GM21526 (cell line): ENCODE measurements around the gene CYB561D1.
A peak's percentile ranks its signal among the peaks of the same experiment; 100 is the strongest.

Source experiments
- ATAC-seq: cut with Tn5 transposase; IDR thresholded peaks from one replicate; pipeline ENCODE4 v1.9.1; 2021; ENCODE audit warnings: moderate library complexity; ENCODE audit not compliant: unreplicated experiment, low FRiP score

CYB561D1 gene

DNA sequence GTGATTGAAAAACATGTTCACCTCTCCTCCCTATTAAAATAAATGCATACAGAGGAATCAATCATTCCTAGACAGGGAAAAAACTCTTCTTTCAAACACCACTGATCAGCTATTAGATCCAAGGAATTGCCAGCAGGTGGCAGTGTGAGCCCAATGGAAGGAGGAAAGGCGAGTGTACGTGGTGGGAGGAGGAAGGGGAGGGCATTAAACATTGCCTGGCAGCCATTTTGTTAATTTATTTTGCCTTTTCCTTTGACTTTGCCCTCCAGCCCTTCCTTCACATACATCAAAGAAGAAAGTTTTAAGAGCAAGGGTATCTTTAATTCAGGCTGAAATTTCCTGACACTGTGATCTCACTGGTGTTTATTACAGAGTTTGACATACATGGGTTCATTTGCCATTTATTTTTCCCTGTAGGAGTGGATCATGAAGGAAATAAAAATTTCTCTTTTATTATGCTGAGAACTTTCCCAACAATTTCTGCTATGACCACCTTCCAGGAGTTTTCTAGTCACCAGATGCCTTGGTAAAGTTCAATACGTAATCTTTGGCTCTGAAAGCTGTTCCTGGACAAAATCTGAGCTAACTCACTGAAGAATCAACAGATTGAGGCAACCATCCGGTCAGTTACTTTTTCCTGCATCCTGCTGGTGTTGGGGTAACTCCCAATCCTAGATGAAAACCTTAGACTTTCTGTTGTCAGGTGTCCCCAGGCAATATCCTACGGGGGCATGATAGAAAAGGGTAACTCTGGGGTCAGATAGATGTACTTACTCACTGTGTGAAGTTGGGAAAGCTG, 52.6 kb downstream of the CYB561D1 start:
- ATAC-seq: no peak

DNA sequence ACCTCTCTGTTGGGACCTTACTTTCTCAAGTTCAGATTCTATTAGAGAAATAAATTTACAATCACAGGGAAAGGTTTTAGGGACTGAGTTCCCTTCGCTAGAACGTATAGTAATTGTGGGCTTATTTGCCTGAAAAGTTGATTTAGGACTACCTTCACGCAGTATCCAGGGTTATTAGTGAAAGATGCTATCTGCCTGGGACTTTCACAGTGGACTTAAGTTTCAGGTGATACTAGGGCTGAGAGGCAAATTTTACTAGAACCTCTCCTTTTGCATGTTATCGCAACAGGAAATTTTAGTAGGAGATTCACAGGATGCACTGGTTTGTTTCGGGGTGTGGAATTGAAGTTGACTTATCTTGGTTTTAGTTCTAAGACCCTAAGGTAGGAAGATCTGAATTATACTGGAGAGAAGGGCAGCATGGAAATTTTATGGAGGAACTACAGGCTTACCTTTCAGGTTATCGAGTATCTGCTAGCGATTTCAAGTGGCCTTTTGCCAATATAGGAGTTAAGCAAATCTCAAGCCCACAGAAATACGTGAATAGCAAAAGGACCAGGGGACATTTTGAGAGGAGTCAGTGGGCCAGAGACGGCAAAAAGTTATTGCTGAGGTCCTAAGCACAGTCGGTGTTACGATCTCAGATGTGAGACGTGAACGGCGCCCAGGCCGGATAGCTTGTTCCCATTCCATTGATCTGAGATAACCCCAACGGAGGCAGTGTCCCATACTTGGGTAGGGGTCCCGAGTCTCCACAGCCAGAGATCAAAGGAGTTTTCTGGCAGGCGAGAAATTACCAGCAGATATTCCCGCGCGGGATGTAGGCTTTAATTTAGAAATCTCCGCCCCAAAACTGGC, 53.8 kb downstream of the CYB561D1 start:
- ATAC-seq: peak; percentile 1

DNA sequence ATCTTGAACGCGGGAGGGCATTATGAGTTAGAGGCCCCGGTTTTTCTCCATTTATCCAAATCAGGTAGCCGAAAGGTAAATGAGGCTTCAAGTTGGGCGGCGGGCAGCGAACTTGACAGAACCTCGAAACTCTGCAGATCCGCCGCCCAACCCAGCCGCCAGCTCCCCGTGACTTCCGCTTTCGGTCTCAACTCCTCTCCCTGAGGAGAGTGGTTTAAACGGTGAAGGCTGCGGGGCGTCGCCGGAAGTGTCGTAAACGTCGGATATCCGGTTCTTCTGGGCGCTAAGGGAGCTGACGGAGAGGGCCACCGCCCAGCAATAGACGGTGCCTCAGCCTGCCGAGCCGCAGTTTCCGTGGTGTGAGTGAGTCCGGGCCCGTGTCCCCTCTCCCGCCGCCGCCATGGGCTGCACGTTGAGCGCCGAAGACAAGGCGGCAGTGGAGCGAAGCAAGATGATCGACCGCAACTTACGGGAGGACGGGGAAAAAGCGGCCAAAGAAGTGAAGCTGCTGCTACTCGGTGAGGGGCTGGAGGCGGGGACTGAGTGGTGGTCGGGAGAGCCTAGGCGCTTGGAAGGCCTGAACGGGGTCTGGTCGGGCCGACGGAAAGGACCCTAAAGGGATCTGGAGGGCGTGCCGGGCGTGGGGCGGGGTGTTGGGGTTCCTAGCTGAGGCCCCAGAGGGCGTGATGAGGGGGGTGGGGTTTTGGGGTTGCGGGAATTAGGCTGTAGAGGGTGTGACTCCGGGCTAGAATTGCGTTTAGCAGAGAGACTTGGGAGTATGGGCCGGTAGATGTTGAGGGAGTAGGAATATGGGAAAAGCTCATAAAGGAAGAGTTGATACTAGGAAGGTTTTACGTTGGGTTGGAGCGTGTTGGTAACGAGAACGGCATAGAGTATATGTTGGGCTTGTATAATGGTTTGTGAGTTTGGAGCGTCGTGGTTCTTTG, 54.7 kb downstream of the CYB561D1 start, which contains the start of gene GNAI3:
Gene GNAI3 (plus strand): TSS at position 295 of the 947 bp plus-strand sequence. CDS start 106 bp downstream, at position 401.
- peak; percentile 84 for ATAC-seq
